HL-60 (cell line): Measurements from ENCODE around the gene SPTB.

Source experiments
- DNase-seq, 2 experiments: peaks; one replicate each; pipeline ENCODE4 v3.0.0-alpha.2; 2010 to 2020; ENCODE audit warnings: low read depth in 1 of 2, low spot score in 1 of 2
- H3K27ac ChIP-seq: fragments of 250-450 bp; sonication (Bioruptor Pico); replicated peaks from 2 replicates; pipeline ENCODE4 v1.5.1; 2020; ENCODE audit warnings: mild to moderate bottlenecking, moderate library complexity
- H3K27me3 ChIP-seq: fragments of 250-450 bp; sonication (Bioruptor Pico); 2 replicates; pipeline ENCODE4 v1.5.1; 2021; ENCODE audit warnings: mild to moderate bottlenecking, moderate library complexity; ENCODE audit not compliant: insufficient read depth, poor library complexity, severe bottlenecking
- H3K4me3 ChIP-seq: replicated peaks from 2 replicates; pipeline ENCODE4 v1.5.1; 2011; ENCODE audit warnings: mild to moderate bottlenecking, control low read depth, low read length; ENCODE audit not compliant: insufficient read depth
- GABPA ChIP-seq: IDR thresholded peaks from 2 replicates; pipeline ENCODE4 v1.6.1; 2012; ENCODE audit warnings: low read depth
- POLR2AphosphoS5 ChIP-seq: IDR thresholded peaks from 2 replicates; pipeline ENCODE4 v1.6.1; 2012; ENCODE audit warnings: low read depth
- SPI1 ChIP-seq: IDR thresholded peaks from 2 replicates; pipeline ENCODE4 v1.6.1; 2012; ENCODE audit warnings: low read depth, mild to moderate bottlenecking, borderline replicate concordance
- TF ChIP-seq, protein P1 (sequence below): IDR thresholded peaks from one replicate; pipeline ENCODE4 v1.5.1; 2011; ENCODE audit warnings: low read length, control low read depth, inconsistent platforms; ENCODE audit not compliant: insufficient read depth
- TF ChIP-seq, protein P2 (sequence below): IDR thresholded peaks from 2 replicates; pipeline ENCODE4 v1.6.1; 2012; ENCODE audit warnings: low read depth; ENCODE audit not compliant: insufficient replicate concordance

SPTB gene

GRCh38 chr14:64824471-64824870 lies 55.2 kb downstream of the SPTB start:
- no peak overlapping the region for H3K4me3 ChIP-seq
- no peaks in the 10 kb centered on the region for H3K27me3 ChIP-seq
- no peak for DNase-seq
- TF ChIP-seq, protein P1, sequence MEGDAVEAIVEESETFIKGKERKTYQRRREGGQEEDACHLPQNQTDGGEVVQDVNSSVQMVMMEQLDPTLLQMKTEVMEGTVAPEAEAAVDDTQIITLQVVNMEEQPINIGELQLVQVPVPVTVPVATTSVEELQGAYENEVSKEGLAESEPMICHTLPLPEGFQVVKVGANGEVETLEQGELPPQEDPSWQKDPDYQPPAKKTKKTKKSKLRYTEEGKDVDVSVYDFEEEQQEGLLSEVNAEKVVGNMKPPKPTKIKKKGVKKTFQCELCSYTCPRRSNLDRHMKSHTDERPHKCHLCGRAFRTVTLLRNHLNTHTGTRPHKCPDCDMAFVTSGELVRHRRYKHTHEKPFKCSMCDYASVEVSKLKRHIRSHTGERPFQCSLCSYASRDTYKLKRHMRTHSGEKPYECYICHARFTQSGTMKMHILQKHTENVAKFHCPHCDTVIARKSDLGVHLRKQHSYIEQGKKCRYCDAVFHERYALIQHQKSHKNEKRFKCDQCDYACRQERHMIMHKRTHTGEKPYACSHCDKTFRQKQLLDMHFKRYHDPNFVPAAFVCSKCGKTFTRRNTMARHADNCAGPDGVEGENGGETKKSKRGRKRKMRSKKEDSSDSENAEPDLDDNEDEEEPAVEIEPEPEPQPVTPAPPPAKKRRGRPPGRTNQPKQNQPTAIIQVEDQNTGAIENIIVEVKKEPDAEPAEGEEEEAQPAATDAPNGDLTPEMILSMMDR, result no peak
- TF ChIP-seq SPI1 (no peak), GABPA (no peak)
- TF ChIP-seq, protein P2, sequence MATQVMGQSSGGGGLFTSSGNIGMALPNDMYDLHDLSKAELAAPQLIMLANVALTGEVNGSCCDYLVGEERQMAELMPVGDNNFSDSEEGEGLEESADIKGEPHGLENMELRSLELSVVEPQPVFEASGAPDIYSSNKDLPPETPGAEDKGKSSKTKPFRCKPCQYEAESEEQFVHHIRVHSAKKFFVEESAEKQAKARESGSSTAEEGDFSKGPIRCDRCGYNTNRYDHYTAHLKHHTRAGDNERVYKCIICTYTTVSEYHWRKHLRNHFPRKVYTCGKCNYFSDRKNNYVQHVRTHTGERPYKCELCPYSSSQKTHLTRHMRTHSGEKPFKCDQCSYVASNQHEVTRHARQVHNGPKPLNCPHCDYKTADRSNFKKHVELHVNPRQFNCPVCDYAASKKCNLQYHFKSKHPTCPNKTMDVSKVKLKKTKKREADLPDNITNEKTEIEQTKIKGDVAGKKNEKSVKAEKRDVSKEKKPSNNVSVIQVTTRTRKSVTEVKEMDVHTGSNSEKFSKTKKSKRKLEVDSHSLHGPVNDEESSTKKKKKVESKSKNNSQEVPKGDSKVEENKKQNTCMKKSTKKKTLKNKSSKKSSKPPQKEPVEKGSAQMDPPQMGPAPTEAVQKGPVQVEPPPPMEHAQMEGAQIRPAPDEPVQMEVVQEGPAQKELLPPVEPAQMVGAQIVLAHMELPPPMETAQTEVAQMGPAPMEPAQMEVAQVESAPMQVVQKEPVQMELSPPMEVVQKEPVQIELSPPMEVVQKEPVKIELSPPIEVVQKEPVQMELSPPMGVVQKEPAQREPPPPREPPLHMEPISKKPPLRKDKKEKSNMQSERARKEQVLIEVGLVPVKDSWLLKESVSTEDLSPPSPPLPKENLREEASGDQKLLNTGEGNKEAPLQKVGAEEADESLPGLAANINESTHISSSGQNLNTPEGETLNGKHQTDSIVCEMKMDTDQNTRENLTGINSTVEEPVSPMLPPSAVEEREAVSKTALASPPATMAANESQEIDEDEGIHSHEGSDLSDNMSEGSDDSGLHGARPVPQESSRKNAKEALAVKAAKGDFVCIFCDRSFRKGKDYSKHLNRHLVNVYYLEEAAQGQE, result no peak
- H3K27ac ChIP-seq, result no peak overlapping the region

GRCh38 chr14:64823305-64823861 lies 56.3 kb downstream of the SPTB start:
- peak; percentile 36 to 61 for DNase-seq

DNA sequence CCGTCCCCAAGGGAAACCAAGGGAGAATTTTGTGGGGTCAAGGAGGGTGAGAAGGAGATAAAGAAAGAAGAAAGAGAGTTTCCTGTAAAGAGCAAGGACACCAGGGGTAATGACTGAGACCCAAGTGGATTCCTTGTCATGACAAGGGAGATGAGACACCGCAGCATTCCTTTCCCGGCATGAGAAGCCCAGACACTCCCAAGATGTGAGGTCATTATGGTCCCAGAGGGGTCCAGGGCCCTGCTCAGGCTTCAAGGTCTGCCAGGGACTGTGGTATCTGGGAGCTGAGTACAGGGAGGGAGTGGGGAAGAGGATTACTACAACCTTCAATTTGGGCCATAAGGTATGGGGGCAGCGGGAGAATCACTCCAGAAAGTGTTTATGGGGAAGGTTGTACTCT lies 58.1 kb downstream of the SPTB start:
- no peak overlapping the region for H3K4me3 ChIP-seq
- TF ChIP-seq SPI1 (no peak), POLR2AphosphoS5 (no peak), GABPA (no peak)
- TF ChIP-seq, protein P1, result no peak
- TF ChIP-seq, protein P2, result no peak
- H3K27ac ChIP-seq, result no peak overlapping the region
- no peak for DNase-seq
- H3K27me3 ChIP-seq, result no peaks in the 10 kb centered on the region

More at GRCh38 chr14:64823305-64823861, 56.3 kb downstream of the SPTB start:
- TF ChIP-seq, protein P1, result peak; percentile 23
- TF ChIP-seq POLR2AphosphoS5, result no peak
- TF ChIP-seq, protein P2, result no peak
- TF ChIP-seq SPI1, result no peak
- no peak for TF ChIP-seq GABPA
- Histone ChIP-seq H3K27ac (no peak overlapping the region), H3K27me3 (no peaks in the 10 kb centered on the region), H3K4me3 (no peak overlapping the region)
